CD4-positive, alpha-beta T cell (primary cell): Measurements from ENCODE around the gene SLCO4A1. TPM values are rescaled to one million over a fixed set of nuclear protein-coding genes. Genes with fewer than 3 reads are reported as not detected.

ENCODE experiments used
- ATAC-seq: fragments of 200-7000 bp; cut with Tn5 transposase; one replicate; pipeline ENCODE4 v1.10.0; 2022; ENCODE audit warnings: mild to moderate bottlenecking; ENCODE audit not compliant: poor library complexity
- CTCF ChIA-PET: fragments of 350-600 bp; sonication (Branson Sonifier 250); formaldehyde crosslinking; loops from one replicate; lab custom pipeline; 2021; ENCODE audit warnings: antibody characterized with exemption, inconsistent platforms; lab: Charles Lee
- POLR2A ChIA-PET: fragments of 350-600 bp; sonication (Branson Sonifier 250); formaldehyde crosslinking; loops from one replicate; lab custom pipeline; 2021; ENCODE audit warnings: antibody characterized with exemption, inconsistent platforms; lab: Charles Lee
- DNase-seq, 14 experiments: peaks; one replicate each; pipeline ENCODE4 v3.0.0-alpha.2; 2013 to 2020; ENCODE audit warnings: mixed read lengths in 2 of 14
- H3K27ac ChIP-seq, 2 donors: one replicate each; pipeline versions ENCODE4 v1.5.1 to v1.7.0; 2013; ENCODE audit warnings: low read length in 2 of 2, low read depth in 1 of 2, mild to moderate bottlenecking in 1 of 2
- H3K27me3 ChIP-seq, 2 experiments: 1 replicate in 1 of 2; 2 replicates in 1 of 2; pipeline versions ENCODE4 v1.6.1 to v1.7.0; 2013; ENCODE audit warnings: low read length in 2 of 2, control low read depth in 1 of 2, mild to moderate bottlenecking in 1 of 2, moderate library complexity in 1 of 2; ENCODE audit not compliant: insufficient read depth in 2 of 2, control insufficient read depth in 1 of 2
- H3K36me3 ChIP-seq: one replicate; pipeline ENCODE4 v1.6.1; 2013; ENCODE audit warnings: low read length, control low read depth; ENCODE audit not compliant: insufficient read depth
- H3K4me1 ChIP-seq: one replicate; pipeline ENCODE4 v1.6.1; 2013; ENCODE audit warnings: low read length, control low read depth; ENCODE audit not compliant: insufficient read depth
- H3K4me3 ChIP-seq: one replicate; pipeline ENCODE4 v1.5.1; 2013; ENCODE audit warnings: mild to moderate bottlenecking, low read length, moderate library complexity
- H3K9me3 ChIP-seq, 2 experiments: 1 replicate in 1 of 2; 2 replicates in 1 of 2; pipeline versions ENCODE4 v1.6.1 to v1.7.0; 2013; ENCODE audit warnings: low read length in 2 of 2, mild to moderate bottlenecking in 2 of 2, control low read depth in 1 of 2, moderate library complexity in 1 of 2; ENCODE audit not compliant: control insufficient read depth in 1 of 2, insufficient read depth in 1 of 2
- H3K27ac Mint-ChIP-seq: one replicate; pipeline ENCODE4 v1.8.0; 2020; ENCODE audit warnings: mixed read lengths
- H3K27me3 Mint-ChIP-seq: one replicate; pipeline ENCODE4 v1.8.0; 2021; ENCODE audit warnings: mixed read lengths
- H3K36me3 Mint-ChIP-seq: one replicate; pipeline ENCODE4 v1.8.0; 2021; ENCODE audit warnings: low read depth, mixed read lengths
- H3K4me1 Mint-ChIP-seq: one replicate; pipeline ENCODE4 v1.8.0; 2021; ENCODE audit warnings: low read depth, mixed read lengths
- H3K4me3 Mint-ChIP-seq: one replicate; pipeline ENCODE4 v1.8.0; 2020; ENCODE audit warnings: mild to moderate bottlenecking, mixed read lengths
- H3K9me3 Mint-ChIP-seq: one replicate; pipeline ENCODE4 v1.8.0; 2020; ENCODE audit warnings: mixed read lengths
- intact Hi-C, 2 experiments: fragments of 100-400 bp; cut with DNase I in 1 of 2; cut with micrococcal nuclease in 1 of 2; formaldehyde crosslinking; loops; one replicate each; pipeline versions ENCODE4 v1.15.1 to v1.9.0; 2023 to 2025; cut with DNase I, micrococcal nuclease
- total RNA-seq, 174 experiments: library from RNA in 2 of 174; stranded (reverse) in 2 of 174; gene quantifications; one replicate each; pipeline ENCODE4 v1.2.3 and lab custom pipeline; 2021 to 2026
- TF ChIP-seq, protein P1 (sequence below): fragments of 200-600 bp; IDR thresholded peaks from one replicate; pipeline ENCODE4 v1.8.0; 2022; ENCODE audit warnings: antibody characterized with exemption, mild to moderate bottlenecking

The SLCO4A1 gene
- total RNA-seq, 2 experiments from 2014 or later = 2.3 to 2.5 TPM

GRCh38 chr20:62598761-62599194, 43.5 kb upstream of the SLCO4A1 start:
- ATAC-seq (no peak), DNase-seq (peak in 2 of 14 experiments; percentile 25 to 46)
- H3K9me3 ChIP-seq = peaks cover 0 to 14% of the 10 kb centered on the region in 2 experiments
- H3K4me3 ChIP-seq = no peak overlapping the region
- ChIA-PET CTCF (no interaction called here), POLR2A (no interaction called here)
- H3K4me1 ChIP-seq = peaks cover 28% of the 10 kb centered on the region
- no peaks in the 10 kb centered on the region for H3K9me3 Mint-ChIP-seq
- H3K27me3 Mint-ChIP-seq = peaks cover 53% of the 10 kb centered on the region
- H3K36me3 Mint-ChIP-seq = no peaks in the 10 kb centered on the region
- H3K27me3 ChIP-seq = peaks cover 31 to 37% of the 10 kb centered on the region in 2 experiments
- intact Hi-C loops = no loop called here
- no peaks in the 10 kb centered on the region for H3K36me3 ChIP-seq
- no peak overlapping the region for H3K4me3 Mint-ChIP-seq
- TF ChIP-seq, protein P1, sequence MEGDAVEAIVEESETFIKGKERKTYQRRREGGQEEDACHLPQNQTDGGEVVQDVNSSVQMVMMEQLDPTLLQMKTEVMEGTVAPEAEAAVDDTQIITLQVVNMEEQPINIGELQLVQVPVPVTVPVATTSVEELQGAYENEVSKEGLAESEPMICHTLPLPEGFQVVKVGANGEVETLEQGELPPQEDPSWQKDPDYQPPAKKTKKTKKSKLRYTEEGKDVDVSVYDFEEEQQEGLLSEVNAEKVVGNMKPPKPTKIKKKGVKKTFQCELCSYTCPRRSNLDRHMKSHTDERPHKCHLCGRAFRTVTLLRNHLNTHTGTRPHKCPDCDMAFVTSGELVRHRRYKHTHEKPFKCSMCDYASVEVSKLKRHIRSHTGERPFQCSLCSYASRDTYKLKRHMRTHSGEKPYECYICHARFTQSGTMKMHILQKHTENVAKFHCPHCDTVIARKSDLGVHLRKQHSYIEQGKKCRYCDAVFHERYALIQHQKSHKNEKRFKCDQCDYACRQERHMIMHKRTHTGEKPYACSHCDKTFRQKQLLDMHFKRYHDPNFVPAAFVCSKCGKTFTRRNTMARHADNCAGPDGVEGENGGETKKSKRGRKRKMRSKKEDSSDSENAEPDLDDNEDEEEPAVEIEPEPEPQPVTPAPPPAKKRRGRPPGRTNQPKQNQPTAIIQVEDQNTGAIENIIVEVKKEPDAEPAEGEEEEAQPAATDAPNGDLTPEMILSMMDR = no peak
- H3K27ac ChIP-seq = no peak overlapping the region
- H3K27ac Mint-ChIP-seq = no peak overlapping the region
- peaks cover 17% of the 10 kb centered on the region for H3K4me1 Mint-ChIP-seq

DNA sequence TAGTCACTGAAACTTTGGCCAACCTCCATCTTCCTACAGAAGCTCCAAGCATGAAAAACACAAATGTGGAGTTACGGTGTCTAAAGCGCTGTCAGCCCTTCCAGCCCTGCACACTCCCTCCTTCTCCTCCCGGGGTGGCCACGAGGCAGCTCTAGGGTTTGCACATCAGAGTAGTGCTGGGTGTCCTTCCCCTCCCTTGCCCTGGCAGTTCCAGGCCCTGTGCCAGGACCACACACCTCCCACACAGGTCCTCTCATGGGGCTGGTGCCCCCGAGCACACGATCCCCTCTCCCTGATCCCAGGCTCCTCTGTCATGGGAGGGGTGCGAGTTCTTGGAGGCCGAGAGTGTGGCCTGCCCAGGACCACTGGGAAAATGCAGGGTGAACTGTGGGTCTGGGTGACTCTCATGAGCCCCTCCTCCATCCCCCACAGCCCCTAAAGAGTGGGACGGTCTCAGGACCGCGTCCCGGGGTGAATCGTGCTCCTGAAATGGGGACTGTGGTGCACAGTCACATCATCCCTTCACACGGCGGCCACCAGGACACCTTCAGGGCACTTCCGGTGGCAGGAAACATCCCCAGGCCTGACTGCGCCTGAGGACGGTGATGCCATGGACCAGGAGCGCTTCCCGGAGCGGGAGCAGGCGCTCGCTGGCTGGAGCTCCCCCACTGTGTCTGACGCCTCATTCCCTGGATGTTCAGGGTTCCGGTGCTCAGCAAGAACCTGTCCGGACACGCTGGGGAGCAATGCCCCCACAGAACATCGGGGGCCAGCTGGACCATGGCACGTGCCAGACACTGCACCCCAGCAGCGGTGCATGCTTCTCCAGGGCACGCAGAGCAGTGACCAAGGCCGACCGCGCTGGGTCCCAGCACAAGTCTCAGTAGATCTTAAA, 42.8 kb upstream of the SLCO4A1 start:
- CTCF ChIA-PET = no interaction called here

DNA sequence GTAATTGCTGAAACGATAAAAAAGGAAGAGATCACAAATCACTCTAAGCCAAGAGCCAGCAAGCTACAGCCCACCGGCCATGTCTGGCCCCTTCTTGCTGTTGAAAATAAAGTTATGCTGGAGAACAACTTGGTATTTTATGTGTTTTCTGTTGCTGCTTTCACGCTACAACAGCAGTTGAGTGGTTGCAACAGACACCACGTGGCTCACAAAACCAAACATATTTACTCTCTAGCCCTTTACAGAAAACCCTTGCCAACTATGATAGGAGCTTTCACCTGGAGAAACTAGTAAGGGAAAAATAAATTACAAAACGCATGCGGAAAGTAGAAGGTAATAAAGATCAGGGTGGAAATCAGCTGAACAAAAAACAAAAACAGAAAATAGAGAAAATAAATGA, 41.1 kb upstream of the SLCO4A1 start:
- POLR2A ChIA-PET = no interaction called here
- H3K4me1 Mint-ChIP-seq = peaks cover 17% of the 10 kb centered on the region
- H3K4me3 Mint-ChIP-seq = no peak overlapping the region
- no peak overlapping the region for H3K27ac Mint-ChIP-seq
- CTCF ChIA-PET = interaction anchor here (1.6 kb wide), 1 partner anchor 16 kb away, joined by 5 read pairs; no protein-coding TSS in a partner anchor
- H3K4me1 ChIP-seq = peaks cover 34% of the 10 kb centered on the region
- intact Hi-C loops = no loop called here
- H3K9me3 Mint-ChIP-seq = no peaks in the 10 kb centered on the region
- DNase-seq (no peak), ATAC-seq (no peak)
- peaks cover 14 to 16% of the 10 kb centered on the region in 2 experiments for H3K27me3 ChIP-seq
- TF ChIP-seq, protein P1 = no peak
- peaks cover 34% of the 10 kb centered on the region for H3K27me3 Mint-ChIP-seq
- no peaks in the 10 kb centered on the region for H3K36me3 Mint-ChIP-seq
- H3K36me3 ChIP-seq = no peaks in the 10 kb centered on the region
- no peak overlapping the region for H3K4me3 ChIP-seq
- H3K27ac ChIP-seq = no peak overlapping the region
- peaks cover 0 to 9% of the 10 kb centered on the region in 2 experiments for H3K9me3 ChIP-seq

More for the DNA sequence above, 42.8 kb upstream of the SLCO4A1 start:
- Mint-ChIP-seq H3K4me1 (peaks cover 17% of the 10 kb centered on the region), H3K9me3 (no peaks in the 10 kb centered on the region), H3K4me3 (no peak overlapping the region), H3K27ac (no peak overlapping the region), H3K27me3 (peaks cover 47% of the 10 kb centered on the region), H3K36me3 (no peaks in the 10 kb centered on the region)
- DNase-seq = no peak
- Histone ChIP-seq H3K4me1 (peaks cover 35% of the 10 kb centered on the region), H3K27me3 (peaks cover 28 to 31% of the 10 kb centered on the region in 2 experiments), H3K27ac (no peak overlapping the region), H3K9me3 (peaks cover 0 to 14% of the 10 kb centered on the region in 2 experiments), H3K36me3 (no peaks in the 10 kb centered on the region), H3K4me3 (no peak overlapping the region)
- POLR2A ChIA-PET = no interaction called here
- intact Hi-C loops = no loop called here
- ATAC-seq = no peak
- TF ChIP-seq, protein P1 = no peak
